ENCODE data around the gene CDC42EP1. TPM values are rescaled to one million over a fixed set of nuclear protein-coding genes. Genes with fewer than 3 reads are reported as not detected.

The CDC42EP1 gene, protein sequence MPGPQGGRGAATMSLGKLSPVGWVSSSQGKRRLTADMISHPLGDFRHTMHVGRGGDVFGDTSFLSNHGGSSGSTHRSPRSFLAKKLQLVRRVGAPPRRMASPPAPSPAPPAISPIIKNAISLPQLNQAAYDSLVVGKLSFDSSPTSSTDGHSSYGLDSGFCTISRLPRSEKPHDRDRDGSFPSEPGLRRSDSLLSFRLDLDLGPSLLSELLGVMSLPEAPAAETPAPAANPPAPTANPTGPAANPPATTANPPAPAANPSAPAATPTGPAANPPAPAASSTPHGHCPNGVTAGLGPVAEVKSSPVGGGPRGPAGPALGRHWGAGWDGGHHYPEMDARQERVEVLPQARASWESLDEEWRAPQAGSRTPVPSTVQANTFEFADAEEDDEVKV
- total RNA-seq (2014; rRNA removed; shearing (Covaris generic)) (59.7 and 83.8 TPM in 2 replicates), polyA plus RNA-seq (2016; fragmentation: Nextera tagmentation; extraction: Ambion mirVana) (122 and 130 TPM in 2 replicates)

DNA sequence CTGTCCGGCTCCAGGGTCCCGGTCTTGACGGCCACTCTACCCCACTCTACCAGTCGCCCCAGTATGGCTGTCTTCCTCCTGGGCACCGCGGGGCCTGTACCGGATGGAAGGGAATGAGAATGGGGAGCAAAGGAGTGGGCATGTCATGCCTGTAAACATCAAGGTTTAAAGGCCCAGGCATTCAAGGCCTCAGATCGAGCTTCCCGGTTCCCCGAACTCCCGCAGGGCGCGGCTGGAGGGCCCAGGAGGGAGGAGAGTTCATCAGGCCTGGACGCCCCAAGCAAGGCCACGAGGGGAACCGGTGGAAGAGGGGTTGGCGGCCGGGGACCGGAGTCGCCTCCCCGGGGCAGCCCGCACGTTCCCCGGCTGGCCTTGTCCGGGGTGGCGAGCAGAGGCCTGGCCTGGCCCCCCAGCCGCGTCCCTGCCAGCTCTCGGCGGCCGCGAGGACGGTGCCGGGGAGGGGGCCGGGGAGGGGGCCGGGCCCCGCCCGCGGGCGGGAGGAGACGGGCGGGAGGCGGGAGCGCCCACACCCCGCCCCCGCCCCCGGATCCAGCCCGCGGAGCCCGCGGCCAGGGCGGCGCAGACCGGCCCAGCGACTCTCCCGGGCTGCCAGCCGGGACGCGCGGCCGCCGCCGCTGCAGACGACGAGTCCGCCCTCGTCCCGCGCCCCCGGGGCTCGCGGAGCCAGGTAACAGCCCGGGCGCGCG lies at the start of gene CDC42EP1:
Gene CDC42EP1 (plus strand): TSS at position 580 of the 707 bp plus-strand sequence. CDS start 5,870 bp downstream, outside the sequence.
- Histone ChIP-seq H3K4me1 (ENCODE audit: insufficient read depth) (peaks cover 35% of the 10 kb centered on the region), H4K20me1 (ENCODE audit: insufficient read depth) (peaks cover 11% of the 10 kb centered on the region; the same call in 1 of the 2 replicates), H3K79me2 (ENCODE audit: insufficient read depth) (peaks cover 51% of the 10 kb centered on the region), H2AFZ (peak within 1 kb of the TSS; percentile 80), H3K36me3 (ENCODE audit: low read depth) (no peaks in the 10 kb centered on the region), H3K4me3 (peak within 1 kb of the TSS; percentile 90), H3K4me2 (ENCODE audit: unreplicated experiment) (peak within 1 kb of the TSS; percentile 91), H3K9ac (peak within 1 kb of the TSS; percentile 95), H3K9me2 (ENCODE audit: insufficient read depth) (no peaks in the 10 kb centered on the region), H3F3A (ENCODE audit: insufficient read depth) (peaks cover 28% of the 10 kb centered on the region), H3K9me3 (ENCODE audit: low read depth) (no peaks in the 10 kb centered on the region), H3K27ac (peak within 1 kb of the TSS; percentile 94), H3K27me3 (replicated peaks; ENCODE audit: insufficient read depth) (no peaks in the 10 kb centered on the region)
- in situ Hi-C loops (cut with MboI): no loop called here
- no peak for TF ChIP-seq EZH2phosphoT487 (IDR thresholded peaks at IDR 0.05; ENCODE audit: insufficient read depth, low read depth)
- no peak for TF ChIP-seq EZH2 (IDR thresholded peaks at IDR 0.05; ENCODE audit: insufficient read depth, poor library complexity, severe bottlenecking)
- peak; percentile 82 for DNase-seq
- WGBS, 2 experiments (ENCODE audit: low coverage in 1 of 2, low lambda C conversion rate in 2 of 2, missing lambda C conversion rate in 2 of 2): 3 to 5% methylated on average over 32 to 71 of the region's 76 CpGs

DNA sequence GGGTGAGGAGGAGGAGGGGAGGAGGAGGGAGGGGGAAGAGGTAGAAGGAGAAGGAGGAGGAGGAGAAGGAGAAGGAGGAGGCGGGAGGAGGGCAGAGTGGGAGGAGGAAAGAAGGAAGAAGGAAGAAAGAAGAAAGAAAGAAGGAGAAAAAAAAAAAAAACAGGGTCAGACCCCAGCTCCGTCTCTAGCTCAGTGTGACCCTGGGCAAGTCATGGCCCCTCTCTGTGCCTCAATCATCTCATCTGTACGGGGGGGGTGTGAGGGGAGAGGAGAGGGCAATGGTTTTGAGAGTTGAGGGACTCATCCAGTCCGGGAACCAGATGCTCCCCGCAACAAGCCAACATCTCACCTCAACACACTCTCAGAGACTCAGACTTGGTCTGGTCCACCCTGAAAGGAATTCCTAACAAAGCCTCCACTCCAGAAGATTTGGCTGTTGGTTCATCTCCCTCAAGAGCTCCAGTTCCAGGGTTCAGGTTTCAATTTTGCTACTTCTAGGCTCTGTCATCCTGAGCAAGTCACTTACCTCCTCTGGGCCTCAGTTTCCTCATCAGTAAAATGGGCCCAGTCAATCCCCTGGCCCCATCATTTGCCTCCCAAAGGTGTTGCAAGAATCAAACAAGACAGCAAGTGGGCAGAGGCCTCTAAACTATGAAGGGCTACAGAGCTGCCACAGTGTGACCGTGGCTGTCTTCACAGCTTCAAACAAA lies 48.7 kb upstream of the CDC42EP1 start:
- DNase-seq: no peak
- Histone ChIP-seq H3K36me3 (ENCODE audit: low read depth) (no peaks in the 10 kb centered on the region), H3K9me2 (ENCODE audit: insufficient read depth) (no peaks in the 10 kb centered on the region), H3K9ac (no peak overlapping the region), H3K4me3 (no peak overlapping the region), H3K4me1 (ENCODE audit: insufficient read depth) (peaks cover 11% of the 10 kb centered on the region), H3K79me2 (ENCODE audit: insufficient read depth) (no peaks in the 10 kb centered on the region), H4K20me1 (ENCODE audit: insufficient read depth) (no peaks in the 10 kb centered on the region), H3K27me3 (replicated peaks; ENCODE audit: insufficient read depth) (no peaks in the 10 kb centered on the region; the same call in 1 of the 2 replicates), H3K9me3 (ENCODE audit: low read depth) (no peaks in the 10 kb centered on the region), H3K27ac (no peak overlapping the region), H3K4me2 (ENCODE audit: unreplicated experiment) (peak overlapping the region; percentile 30), H3F3A (ENCODE audit: insufficient read depth) (peaks cover 12% of the 10 kb centered on the region; the same call in 1 of the 2 replicates), H2AFZ (no peak overlapping the region)
- TF ChIP-seq EZH2phosphoT487 (IDR thresholded peaks at IDR 0.05; ENCODE audit: insufficient read depth, low read depth) (no peak), EZH2 (IDR thresholded peaks at IDR 0.05; ENCODE audit: insufficient read depth, poor library complexity, severe bottlenecking) (no peak)
- WGBS, 2 experiments (ENCODE audit: low coverage in 1 of 2, low lambda C conversion rate in 2 of 2, missing lambda C conversion rate in 2 of 2): 91 to 94% methylated on average over 4 to 6 of the region's 6 CpGs
- in situ Hi-C loops (cut with MboI): no loop called here

DNA sequence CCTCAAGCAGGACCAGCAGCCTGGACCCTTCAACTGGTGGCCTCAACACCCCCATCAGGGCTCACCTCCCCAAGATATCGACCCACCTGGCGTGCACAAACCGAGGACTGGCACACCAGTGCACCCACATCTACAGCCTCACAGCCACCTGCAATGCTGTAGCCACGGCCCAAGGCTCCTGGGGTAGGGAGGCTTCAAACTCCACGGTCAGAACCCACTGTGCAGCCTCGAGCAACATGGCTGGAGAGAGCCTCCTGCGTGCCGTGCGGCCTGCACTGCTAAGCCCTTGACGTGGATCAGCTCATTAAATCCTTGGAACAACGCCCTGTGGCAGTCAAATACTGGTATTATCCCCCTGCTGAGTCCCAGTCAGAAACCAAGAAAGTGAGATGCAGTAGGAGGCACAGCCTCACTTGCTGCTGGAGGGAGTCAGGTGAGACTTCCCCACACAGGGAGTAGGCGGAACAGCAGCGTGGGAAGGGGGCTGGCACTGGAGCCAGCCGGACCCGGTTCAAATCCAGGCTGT lies 45.7 kb upstream of the CDC42EP1 start:
- no peaks in the 10 kb centered on the region for H3K27me3 ChIP-seq (replicated peaks; ENCODE audit: insufficient read depth)
- no peak overlapping the region for H2AFZ ChIP-seq
- DNase-seq: no peak
- H3K9me2 ChIP-seq (ENCODE audit: insufficient read depth): no peaks in the 10 kb centered on the region
- no peak overlapping the region for H3K9ac ChIP-seq
- 88 to 90% methylated on average over 15 of the region's 15 CpGs for WGBS, 2 experiments (ENCODE audit: low coverage in 1 of 2, low lambda C conversion rate in 2 of 2, missing lambda C conversion rate in 2 of 2)
- H3K9me3 ChIP-seq (ENCODE audit: low read depth): no peaks in the 10 kb centered on the region
- H3K4me1 ChIP-seq (ENCODE audit: insufficient read depth): peaks cover 11% of the 10 kb centered on the region
- no peaks in the 10 kb centered on the region for H4K20me1 ChIP-seq (ENCODE audit: insufficient read depth)
- no peaks in the 10 kb centered on the region for H3K36me3 ChIP-seq (ENCODE audit: low read depth)
- H3K4me2 ChIP-seq (ENCODE audit: unreplicated experiment): no peak overlapping the region
- H3K27ac ChIP-seq: no peak overlapping the region
- H3F3A ChIP-seq (ENCODE audit: insufficient read depth): peaks cover 12% of the 10 kb centered on the region; the same call in 1 of the 2 replicates
- no peak for TF ChIP-seq EZH2phosphoT487 (IDR thresholded peaks at IDR 0.05; ENCODE audit: insufficient read depth, low read depth)
- TF ChIP-seq EZH2 (IDR thresholded peaks at IDR 0.05; ENCODE audit: insufficient read depth, poor library complexity, severe bottlenecking): no peak
- in situ Hi-C loops (cut with MboI): no loop called here
- no peak overlapping the region for H3K4me3 ChIP-seq
- no peaks in the 10 kb centered on the region for H3K79me2 ChIP-seq (ENCODE audit: insufficient read depth)

DNA sequence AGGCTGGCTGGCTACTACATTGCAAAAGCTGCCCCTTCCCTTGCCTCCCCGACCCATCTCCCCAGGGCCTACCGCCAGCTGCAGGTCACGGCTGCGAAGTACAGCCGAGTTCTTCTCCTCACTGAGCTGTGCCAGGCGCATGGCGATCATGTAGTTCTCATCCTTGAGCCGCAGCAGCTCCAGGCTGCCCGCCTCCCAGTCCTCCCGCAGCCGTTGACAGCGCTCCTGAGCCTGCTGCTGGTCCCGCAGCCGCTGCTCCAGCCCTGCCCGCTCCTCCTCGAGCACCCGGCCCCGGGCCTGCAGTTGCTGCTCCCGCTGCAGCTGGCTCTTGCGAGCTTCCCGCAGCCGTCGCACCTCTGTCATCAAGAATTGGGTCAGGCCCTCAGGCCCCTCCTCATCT lies 44.4 kb upstream of the CDC42EP1 start:
- Histone ChIP-seq H4K20me1 (ENCODE audit: insufficient read depth) (no peaks in the 10 kb centered on the region), H3K4me3 (no peak overlapping the region), H3F3A (ENCODE audit: insufficient read depth) (peaks cover 12% of the 10 kb centered on the region; the same call in 1 of the 2 replicates), H3K9me2 (ENCODE audit: insufficient read depth) (no peaks in the 10 kb centered on the region), H3K36me3 (ENCODE audit: low read depth) (no peaks in the 10 kb centered on the region), H3K79me2 (ENCODE audit: insufficient read depth) (no peaks in the 10 kb centered on the region), H3K27me3 (replicated peaks; ENCODE audit: insufficient read depth) (no peaks in the 10 kb centered on the region), H2AFZ (no peak overlapping the region), H3K9ac (no peak overlapping the region), H3K27ac (no peak overlapping the region), H3K4me1 (ENCODE audit: insufficient read depth) (peaks cover 11% of the 10 kb centered on the region), H3K4me2 (ENCODE audit: unreplicated experiment) (no peak overlapping the region), H3K9me3 (ENCODE audit: low read depth) (no peaks in the 10 kb centered on the region)
- TF ChIP-seq EZH2 (IDR thresholded peaks at IDR 0.05; ENCODE audit: insufficient read depth, poor library complexity, severe bottlenecking): no peak
- no peak for TF ChIP-seq EZH2phosphoT487 (IDR thresholded peaks at IDR 0.05; ENCODE audit: insufficient read depth, low read depth)
- no peak for DNase-seq
- 83 to 86% methylated on average over 23 of the region's 23 CpGs for WGBS, 2 experiments (ENCODE audit: low coverage in 1 of 2, low lambda C conversion rate in 2 of 2, missing lambda C conversion rate in 2 of 2)
- in situ Hi-C loops (cut with MboI): no loop called here

All from GM23248 (cell line).